Endothelial cell of umbilical vein (primary cell): ENCODE measurements around the gene C11orf21. TPM values are rescaled to one million over a fixed set of nuclear protein-coding genes. Genes with fewer than 3 reads are reported as not detected.

Experiments
- BruUV-seq: library from RNA; stranded (reverse); fragments of 400-500 nt; replicated peaks from 2 replicates; lab custom pipeline; 2021; lab: Mats Ljungman, UMichigan
- CTCF ChIA-PET: fragments of 300-600, 350-600 bp; sonication (Branson Sonifier 250); formaldehyde crosslinking; loops from one replicate; lab custom pipeline; 2021; ENCODE audit warnings: antibody characterized with exemption, inconsistent platforms; lab: Charles Lee
- POLR2A ChIA-PET: fragments of 300-600, 350-600 bp; sonication (Branson Sonifier 250); formaldehyde crosslinking; loops from one replicate; lab custom pipeline; 2021; ENCODE audit warnings: antibody characterized with exemption, inconsistent platforms; lab: Charles Lee
- DNase-seq: peaks from one replicate; pipeline ENCODE4 v3.0.0-alpha.2; 2011; ENCODE audit warnings: low read depth, low spot score
- FAIRE-seq: peaks from 2 replicates; lab custom pipeline; 2011; peaks lifted over from hg19 to GRCh38; lab: Jason Lieb, UNC
- H2AFZ ChIP-seq: 2 replicates; pipeline ENCODE4 v1.6.0; 2012; ENCODE audit warnings: low read depth, low read length, control low read depth, inconsistent platforms
- H3K27ac ChIP-seq: 2 replicates; pipeline ENCODE4 v1.5.1; 2011; ENCODE audit warnings: low read depth, mild to moderate bottlenecking, control low read depth, low read length, moderate library complexity; ENCODE audit not compliant: insufficient read depth
- H3K27me3 ChIP-seq, 2 experiments: 2 replicates each; pipeline versions ENCODE4 v1.6.0 to v1.6.1; 2011; ENCODE audit warnings: low read length in 2 of 2, mixed read lengths in 1 of 2; ENCODE audit not compliant: control insufficient read depth in 2 of 2, insufficient read depth in 2 of 2
- H3K36me3 ChIP-seq, 2 experiments: 2 replicates in 1 of 2; 3 replicates in 1 of 2; pipeline ENCODE4 v1.5.1; 2011; ENCODE audit warnings: low read length in 2 of 2, mild to moderate bottlenecking in 1 of 2, moderate library complexity in 1 of 2; ENCODE audit not compliant: control insufficient read depth in 2 of 2, insufficient read depth in 2 of 2; ENCODE audit errors: extremely low read depth in 1 of 2
- H3K4me1 ChIP-seq: 3 replicates; pipeline ENCODE4 v1.5.1; 2011; ENCODE audit warnings: mild to moderate bottlenecking, low read length; ENCODE audit not compliant: control insufficient read depth, insufficient read depth; ENCODE audit errors: extremely low read depth
- H3K4me2 ChIP-seq: 2 replicates; pipeline ENCODE4 v1.6.1; 2011; ENCODE audit warnings: low read length, control low read depth, mixed read lengths; ENCODE audit not compliant: insufficient read depth
- H3K4me3 ChIP-seq, 3 experiments: fragments of 200-600 bp in 1 of 3; sonication (generic), shearing (Covaris generic) in 1 of 3; replicated peaks in 1 of 3; 2 replicates each; pipeline ENCODE4 v1.5.1; 2011 to 2016; ENCODE audit warnings: control low read depth in 3 of 3, low read length in 3 of 3, mild to moderate bottlenecking in 2 of 3, inconsistent platforms in 1 of 3, low read depth in 1 of 3, moderate library complexity in 1 of 3; ENCODE audit not compliant: insufficient read depth in 1 of 3
- H3K79me2 ChIP-seq: 2 replicates; pipeline ENCODE4 v1.6.0; 2012; ENCODE audit warnings: low read length, inconsistent platforms; ENCODE audit not compliant: control insufficient read depth, insufficient read depth
- H3K9ac ChIP-seq: replicated peaks from 2 replicates; pipeline ENCODE3; 2011; ENCODE audit warnings: low read length, control low read depth; ENCODE audit not compliant: insufficient read depth; ENCODE audit errors: extremely low read depth
- H3K9me1 ChIP-seq: replicated peaks from 3 replicates; pipeline ENCODE4 v1.6.0; 2011; ENCODE audit warnings: mild to moderate bottlenecking, low read length; ENCODE audit not compliant: control insufficient read depth, insufficient read depth; ENCODE audit errors: extremely low read depth
- H3K9me3 ChIP-seq: replicated peaks from 2 replicates; pipeline ENCODE4 v1.5.1; 2012; ENCODE audit warnings: low read length, inconsistent platforms; ENCODE audit not compliant: control insufficient read depth, insufficient read depth
- H4K20me1 ChIP-seq: replicated peaks from 2 replicates; pipeline ENCODE3; 2011; ENCODE audit warnings: mild to moderate bottlenecking, low read length; ENCODE audit not compliant: control insufficient read depth, insufficient read depth; ENCODE audit errors: extremely low read depth
- FOS ChIP-seq: IDR thresholded peaks from 2 replicates; pipeline ENCODE4 v1.6.1; 2011; ENCODE audit warnings: mild to moderate bottlenecking, low read length, moderate library complexity, borderline replicate concordance; ENCODE audit not compliant: insufficient read depth
- JUN ChIP-seq: IDR thresholded peaks from 2 replicates; pipeline ENCODE4 v1.6.1; 2011; ENCODE audit warnings: borderline replicate concordance, low read depth; ENCODE audit not compliant: insufficient read length, insufficient read depth
- dilution Hi-C: fragments of 300-500 bp; cut with MboI; formaldehyde crosslinking; loops from one replicate; pipeline ENCODE4 v1.15.0; 2019; ENCODE audit warnings: low sequenced_read_pairs; ENCODE audit not compliant: extremely low pct_ligation_motif_present
- intact Hi-C: fragments of 100-400 bp; cut with micrococcal nuclease; formaldehyde crosslinking; loops from one replicate; pipeline ENCODE4 v1.10.0; 2022
- polyA plus RNA-seq, 4 experiments: library from polyadenylated mRNA; depleted of rRNA in 3 of 4; stranded (reverse) in 3 of 4; unstranded in 1 of 4; fragments of >200 nt; gene quantifications; 2 replicates each; pipeline versions ENCODE4 v1.2.1 to v1.2.3, GENCODE V29; 2011 to 2012; ENCODE audit warnings: missing spikeins in 1 of 4
- total RNA-seq: library from RNA; stranded (reverse); gene quantifications from 2 replicates; pipeline ENCODE4 v1.2.3, GENCODE V29; 2021
- TF ChIP-seq, protein P1 (sequence below), 2 donors: IDR thresholded peaks; 1 replicate in 1 of 2; 2 replicates in 1 of 2; pipeline ENCODE4 v1.5.1; 2011; ENCODE audit warnings: low read length in 2 of 2, mild to moderate bottlenecking in 2 of 2, moderate library complexity in 2 of 2, control low read depth in 1 of 2, inconsistent platforms in 1 of 2, low read depth in 1 of 2; ENCODE audit not compliant: insufficient read depth in 1 of 2; ENCODE audit errors: extremely low read depth in 1 of 2

C11orf21 gene
- total and polyA plus RNA-seq, 2 donors (not counting 3 experiments of a cell fraction or from before 2014, with no cell fraction given), result not detected

DNA sequence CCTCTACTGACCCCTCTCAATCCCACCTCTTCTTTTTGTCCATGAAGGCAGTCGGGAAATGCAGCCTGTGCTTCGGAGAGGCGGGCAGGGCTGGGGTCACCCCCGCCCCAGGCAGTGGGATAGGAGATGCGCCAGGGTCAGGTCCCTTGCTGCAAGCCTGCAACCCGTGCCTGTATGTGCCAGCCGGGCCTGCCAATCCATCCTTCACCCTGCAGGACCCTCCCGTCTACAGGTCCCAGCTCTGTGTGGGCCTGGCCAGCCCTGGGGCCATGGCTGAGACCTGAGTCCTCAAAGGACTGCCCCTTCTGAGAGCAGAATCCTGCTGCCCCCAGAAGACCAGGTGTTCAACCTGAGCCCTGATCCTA lies 42.3 kb downstream of the C11orf21 start:
- BruUV-seq, result no TSS peak
- intact Hi-C loops, result no loop called here
- Histone ChIP-seq H2AFZ (no peak overlapping the region), H3K9me1 (no peaks in the 10 kb centered on the region), H3K4me2 (no peak overlapping the region), H3K4me3 (no peak overlapping the region), H3K9me3 (no peaks in the 10 kb centered on the region), H4K20me1 (no peaks in the 10 kb centered on the region), H3K4me1 (no peaks in the 10 kb centered on the region), H3K9ac (no peak overlapping the region), H3K36me3 (no peaks in the 10 kb centered on the region), H3K27me3 (no peaks in the 10 kb centered on the region), H3K27ac (no peak overlapping the region), H3K79me2 (no peaks in the 10 kb centered on the region)
- POLR2A ChIA-PET, result no interaction called here
- TF ChIP-seq, protein P1, sequence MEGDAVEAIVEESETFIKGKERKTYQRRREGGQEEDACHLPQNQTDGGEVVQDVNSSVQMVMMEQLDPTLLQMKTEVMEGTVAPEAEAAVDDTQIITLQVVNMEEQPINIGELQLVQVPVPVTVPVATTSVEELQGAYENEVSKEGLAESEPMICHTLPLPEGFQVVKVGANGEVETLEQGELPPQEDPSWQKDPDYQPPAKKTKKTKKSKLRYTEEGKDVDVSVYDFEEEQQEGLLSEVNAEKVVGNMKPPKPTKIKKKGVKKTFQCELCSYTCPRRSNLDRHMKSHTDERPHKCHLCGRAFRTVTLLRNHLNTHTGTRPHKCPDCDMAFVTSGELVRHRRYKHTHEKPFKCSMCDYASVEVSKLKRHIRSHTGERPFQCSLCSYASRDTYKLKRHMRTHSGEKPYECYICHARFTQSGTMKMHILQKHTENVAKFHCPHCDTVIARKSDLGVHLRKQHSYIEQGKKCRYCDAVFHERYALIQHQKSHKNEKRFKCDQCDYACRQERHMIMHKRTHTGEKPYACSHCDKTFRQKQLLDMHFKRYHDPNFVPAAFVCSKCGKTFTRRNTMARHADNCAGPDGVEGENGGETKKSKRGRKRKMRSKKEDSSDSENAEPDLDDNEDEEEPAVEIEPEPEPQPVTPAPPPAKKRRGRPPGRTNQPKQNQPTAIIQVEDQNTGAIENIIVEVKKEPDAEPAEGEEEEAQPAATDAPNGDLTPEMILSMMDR (IDR thresholded peaks at IDR 0.05; ENCODE audit: extremely low read depth in 1 of 2, insufficient read depth in 1 of 2, low read depth in 1 of 2, low read length in 2 of 2), result no peak
- dilution Hi-C loops, result no loop called here
- CTCF ChIA-PET, result no interaction called here
- FAIRE-seq, result no peak
- no peak for DNase-seq

GRCh38 chr11:2258501-2259465 lies 42.9 kb downstream of the C11orf21 start:
- CTCF ChIA-PET, result no interaction called here
- FAIRE-seq, result no peak

More at GRCh38 chr11:2258501-2259465, 42.9 kb downstream of the C11orf21 start:
- H3K36me3 ChIP-seq, result no peaks in the 10 kb centered on the region
- no peaks in the 10 kb centered on the region for H3K79me2 ChIP-seq
- H3K4me3 ChIP-seq, result no peak overlapping the region
- POLR2A ChIA-PET, result no interaction called here
- H3K27me3 ChIP-seq, result no peaks in the 10 kb centered on the region
- H4K20me1 ChIP-seq, result no peaks in the 10 kb centered on the region
- no peaks in the 10 kb centered on the region for H3K9me1 ChIP-seq
- H3K27ac ChIP-seq, result no peak overlapping the region
- no peak overlapping the region for H2AFZ ChIP-seq
- intact Hi-C loops (no loop called here), dilution Hi-C loops (no loop called here)
- no peaks in the 10 kb centered on the region for H3K9me3 ChIP-seq
- H3K4me2 ChIP-seq, result no peak overlapping the region
- H3K9ac ChIP-seq, result no peak overlapping the region
- no peaks in the 10 kb centered on the region for H3K4me1 ChIP-seq
- no peak for DNase-seq
- TF ChIP-seq FOS (no peak), JUN (no peak)
- TF ChIP-seq, protein P1 (IDR thresholded peaks at IDR 0.05; ENCODE audit: extremely low read depth in 1 of 2, insufficient read depth in 1 of 2, low read depth in 1 of 2, low read length in 2 of 2), result no peak
- BruUV-seq, result no TSS peak
